GM10266 (cell line): ENCODE measurements around the gene CEMIP2.

Source experiments
- DNase-seq: peaks from one replicate; pipeline ENCODE4 v3.0.0; 2012; ENCODE audit errors: extremely low spot score
- CTCF ChIP-seq: IDR thresholded peaks from 2 replicates; pipeline ENCODE4 v1.5.1; 2012; ENCODE audit warnings: mild to moderate bottlenecking, low read depth; ENCODE audit not compliant: control insufficient read depth, insufficient read depth; ENCODE audit errors: missing control alignments

The CEMIP2 gene

GRCh38 chr9:71742703-71743102 is 25.6 kb downstream of the CEMIP2 start:
- TF ChIP-seq CTCF, result no peak
- no peak for DNase-seq

- no peak for DNase-seq
- no peak for TF ChIP-seq CTCF
Measured at GRCh38 chr9:71741926-71742648, 26.2 kb downstream of the CEMIP2 start.

DNA sequence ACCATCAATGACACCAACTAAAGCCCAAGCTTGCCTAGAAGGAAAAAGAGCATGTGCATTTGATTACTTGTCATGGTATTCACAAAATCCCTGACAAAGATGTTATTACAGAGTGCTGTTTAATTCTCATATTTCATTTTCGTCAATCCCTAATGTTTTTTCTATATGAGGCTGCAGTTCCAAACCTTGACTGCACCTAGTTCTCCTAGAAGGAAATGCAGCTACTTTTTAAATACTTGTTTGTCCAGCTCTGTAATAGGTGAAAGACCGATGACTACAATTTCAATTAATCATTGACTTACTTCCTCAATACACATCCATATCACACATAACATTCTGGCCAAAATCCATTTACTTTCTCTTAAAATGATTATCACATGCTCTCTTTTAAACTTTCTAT is 28.1 kb downstream of the CEMIP2 start:
- no peak for TF ChIP-seq CTCF
- no peak for DNase-seq

DNA sequence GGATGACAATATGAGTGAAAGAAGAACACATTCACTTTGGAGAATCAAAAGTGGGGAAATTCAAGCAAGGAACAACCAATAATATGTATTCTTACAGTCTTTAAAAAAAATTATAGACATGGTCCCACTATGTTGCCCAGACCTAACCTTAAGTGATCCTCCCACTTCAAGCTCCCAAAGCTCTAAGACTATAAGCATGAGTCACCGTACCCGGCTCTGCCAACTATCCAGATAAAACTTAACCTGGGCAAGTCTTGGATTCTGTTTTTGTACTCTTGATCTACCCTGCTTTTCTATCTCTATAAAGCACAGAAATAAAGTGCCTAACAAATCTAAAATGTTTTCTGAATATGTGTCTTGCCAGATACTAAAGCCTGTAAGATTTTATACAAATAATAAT is 30.9 kb downstream of the CEMIP2 start:
- no peak for DNase-seq
- TF ChIP-seq CTCF, result no peak

DNA sequence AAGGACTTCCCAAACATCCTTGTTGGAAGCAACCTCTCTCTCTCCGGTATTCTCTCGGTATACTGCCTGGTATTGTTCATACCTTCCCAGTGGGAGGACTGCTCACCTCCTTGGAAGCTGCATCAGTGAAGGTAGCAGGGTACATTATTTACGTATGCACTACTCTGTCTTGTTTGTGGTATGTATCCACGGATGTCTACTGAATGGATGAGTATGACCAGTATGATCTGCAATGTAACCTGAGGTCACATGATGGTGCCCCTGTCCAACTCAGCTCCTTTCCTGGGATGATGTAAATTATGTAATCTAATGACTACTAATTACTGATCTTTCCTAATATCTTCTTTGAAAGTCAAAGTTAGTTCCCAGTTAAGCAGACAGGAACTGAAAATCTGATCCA is 32.1 kb downstream of the CEMIP2 start:
- no peak for TF ChIP-seq CTCF
- no peak for DNase-seq

DNA sequence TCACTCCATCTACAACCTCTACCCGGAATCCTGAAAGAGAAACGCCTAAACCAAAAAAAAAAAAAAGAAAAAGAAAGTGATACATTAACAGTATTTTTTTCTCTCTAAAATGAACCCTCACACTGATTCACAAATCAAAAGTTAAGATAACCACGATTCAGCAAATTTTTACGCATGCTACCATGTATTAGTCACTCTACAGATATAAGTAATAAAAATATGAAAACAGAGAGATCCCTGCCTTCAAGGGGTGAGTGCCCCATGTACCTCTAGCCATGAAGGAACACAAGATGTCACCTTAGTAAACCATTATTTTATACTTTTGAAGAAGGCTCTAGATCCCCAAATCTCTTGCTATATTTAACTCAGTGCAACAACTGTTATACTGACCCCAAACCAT is 33.4 kb downstream of the CEMIP2 start:
- no peak for TF ChIP-seq CTCF
- no peak for DNase-seq

DNA sequence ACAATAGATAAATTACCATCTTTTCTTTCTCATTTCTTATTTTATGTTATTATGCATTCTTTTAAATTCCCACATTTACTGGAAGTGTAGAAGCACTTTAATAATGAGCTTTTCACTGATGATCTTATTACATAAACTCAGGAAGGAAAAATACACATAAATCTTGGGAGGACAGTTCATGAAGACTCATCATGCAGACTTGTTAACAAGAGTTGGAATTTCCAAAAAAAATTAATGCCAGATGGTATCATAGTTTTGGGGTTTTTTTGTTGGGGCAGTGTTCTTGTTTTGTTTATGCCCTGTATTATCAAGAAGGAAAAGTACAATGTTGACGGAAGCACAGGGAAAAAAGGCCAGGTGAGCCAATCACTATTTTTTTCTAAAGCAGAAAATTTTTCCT is 35.1 kb downstream of the CEMIP2 start:
- DNase-seq, result no peak
- no peak for TF ChIP-seq CTCF
